GM21390 (cell line): ENCODE data around the gene ATG7.
"Not testable (repeated sequence)": the region's sequence is repeated elsewhere in the genome, so short reads cannot be mapped to it uniquely, and the experiment has no call there.

Source experiments
- ATAC-seq: cut with Tn5 transposase; IDR thresholded peaks from one replicate; pipeline ENCODE4 v1.9.1; 2021; ENCODE audit not compliant: unreplicated experiment

Gene ATG7

DNA sequence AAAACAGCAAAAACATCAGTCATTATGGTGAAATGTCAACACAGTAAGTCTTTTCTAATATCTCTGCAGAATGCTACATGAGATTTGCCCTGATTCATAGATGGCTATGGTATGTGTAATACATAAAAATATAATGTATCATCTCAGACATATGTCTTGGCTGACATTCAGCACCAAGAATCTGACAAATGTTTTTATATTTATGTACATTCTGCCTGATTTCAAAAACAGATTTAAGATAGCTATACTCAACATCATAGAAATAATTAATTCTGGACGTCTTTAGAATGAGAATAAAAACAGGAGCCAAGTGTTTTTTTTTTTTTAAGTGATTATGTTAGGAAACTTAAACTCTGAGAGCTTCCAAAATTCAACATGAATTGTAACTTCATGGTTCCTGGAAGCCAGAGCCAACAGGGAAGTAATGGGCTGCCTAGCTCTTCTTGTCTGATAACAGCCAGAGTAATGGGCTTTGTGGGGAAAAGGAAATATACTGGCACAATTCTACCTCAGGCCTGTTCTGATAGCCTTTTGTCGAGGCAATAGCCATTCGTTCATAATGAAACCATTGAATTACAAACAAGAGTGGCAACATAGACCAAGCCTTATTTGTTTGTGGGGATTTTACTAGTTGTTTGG is 187.1 kb downstream of the ATG7 start:
- no peak for ATAC-seq

DNA sequence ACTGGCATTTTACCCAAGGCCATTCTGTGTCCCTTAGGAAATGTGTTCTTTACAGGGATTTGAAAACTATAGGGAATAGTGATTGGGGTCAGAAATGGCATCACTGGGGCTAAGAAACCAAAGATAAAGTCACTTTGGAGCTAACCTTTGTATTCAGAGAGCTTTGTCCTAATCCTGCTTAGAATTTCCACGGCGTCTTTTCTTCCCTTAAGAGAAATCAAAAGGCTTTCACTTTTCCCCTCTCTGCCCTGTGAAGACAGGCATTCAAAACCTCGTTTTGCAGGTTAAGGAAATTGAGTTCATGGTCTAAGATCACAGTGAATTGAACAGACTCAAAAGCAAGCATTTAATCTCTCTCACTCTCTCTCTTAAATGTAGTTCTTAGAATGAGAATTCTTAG is 189.0 kb downstream of the ATG7 start:
- ATAC-seq: no peak

DNA sequence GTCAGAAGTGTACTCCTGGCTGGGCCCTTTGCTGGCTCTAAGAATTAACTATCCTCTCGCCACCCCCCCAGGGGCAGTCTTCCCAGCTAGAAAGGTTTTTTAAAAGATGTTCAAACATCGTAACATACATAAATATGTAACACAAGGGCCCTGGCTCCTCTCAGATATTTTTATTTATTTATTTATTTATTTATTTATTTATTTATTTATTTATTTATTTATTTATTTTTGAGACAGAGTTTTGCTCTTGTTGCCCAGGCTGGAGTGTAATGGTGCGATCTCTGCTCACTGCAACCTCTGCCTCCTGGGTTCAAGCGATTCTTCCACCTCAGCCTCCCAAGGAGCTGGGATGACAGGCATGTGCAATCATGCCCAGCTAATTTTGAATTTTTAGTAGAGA is 190.5 kb downstream of the ATG7 start:
- not testable (repeated sequence) for ATAC-seq

DNA sequence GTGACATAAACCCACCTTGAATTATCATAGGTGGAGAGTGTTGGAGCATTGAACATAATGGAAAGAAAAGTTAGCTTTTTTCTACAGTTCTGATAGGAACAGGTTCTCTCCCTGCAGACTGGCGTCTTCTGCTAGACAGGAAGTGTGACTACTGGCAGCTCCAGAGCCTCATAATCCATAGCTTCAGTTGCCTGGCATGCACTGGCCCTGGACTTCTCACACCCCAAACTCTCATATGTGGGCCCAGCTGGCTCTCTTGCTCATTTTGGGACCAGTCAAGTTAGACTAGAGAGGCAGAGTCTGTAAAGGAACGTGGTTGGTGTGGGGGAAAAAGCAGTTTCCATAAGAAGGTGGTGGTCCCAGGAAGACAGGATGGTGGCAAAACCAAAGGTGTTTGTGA is 191.4 kb downstream of the ATG7 start:
- ATAC-seq: no peak

DNA sequence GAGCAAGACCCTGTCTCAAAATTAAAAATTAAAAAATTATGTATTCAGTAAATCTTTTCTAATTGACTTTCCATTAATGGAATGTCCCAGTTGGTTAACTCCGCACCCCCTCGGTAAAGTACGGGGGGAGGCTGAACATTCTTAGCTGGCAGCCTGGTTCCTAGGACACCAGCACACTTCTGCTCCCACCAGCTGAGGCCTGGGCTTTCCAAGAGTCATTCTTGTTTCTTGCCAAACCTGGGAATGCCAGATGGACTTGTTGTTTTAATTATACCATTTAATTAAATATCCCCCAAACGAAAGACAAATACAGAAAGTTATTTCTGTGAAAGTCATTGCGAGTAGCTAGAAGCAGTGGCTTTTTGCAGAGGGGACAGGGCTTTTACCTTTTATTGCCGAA is 192.2 kb downstream of the ATG7 start:
- ATAC-seq: no peak

DNA sequence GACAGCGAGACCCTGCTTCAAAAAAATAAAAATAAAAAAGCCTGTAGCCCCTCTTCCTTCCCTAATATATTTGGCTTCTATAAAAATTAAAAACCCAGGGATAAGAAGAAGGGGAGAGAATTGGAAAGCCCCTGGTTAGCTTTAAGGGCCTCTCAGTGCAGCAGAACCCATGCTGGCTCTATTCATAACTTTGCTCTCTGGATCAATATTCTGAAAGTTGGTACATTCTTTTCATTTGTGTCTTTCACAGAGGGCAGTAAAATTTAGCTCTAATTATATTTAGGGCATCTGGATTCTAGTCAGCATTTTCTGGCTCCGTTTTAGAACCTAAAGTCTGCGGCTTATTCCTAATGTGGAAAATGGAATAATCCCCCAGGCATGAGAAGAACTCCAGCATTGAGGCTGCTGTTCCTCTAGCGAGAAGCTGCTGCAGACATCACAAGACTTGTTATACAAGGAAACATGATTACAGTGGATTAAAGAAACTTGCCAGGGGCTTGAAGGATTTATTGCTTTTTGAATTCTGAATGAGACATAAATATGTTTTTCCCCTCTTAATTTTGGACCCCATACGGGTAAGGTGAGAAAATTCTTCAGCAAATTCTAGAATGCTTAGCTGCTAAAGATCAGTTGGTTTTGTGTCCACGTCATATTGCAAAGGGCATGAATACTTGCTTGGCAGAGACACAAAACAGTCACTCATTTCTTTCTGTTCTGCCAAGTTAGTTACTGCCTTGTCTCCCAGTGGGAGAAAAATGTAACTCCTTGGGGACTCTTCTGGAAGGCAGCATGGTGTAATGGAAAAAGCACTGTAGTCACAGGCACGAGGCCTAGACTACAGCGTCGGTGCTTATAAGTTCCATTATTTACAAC is 193.8 kb downstream of the ATG7 start:
- no peak for ATAC-seq

DNA sequence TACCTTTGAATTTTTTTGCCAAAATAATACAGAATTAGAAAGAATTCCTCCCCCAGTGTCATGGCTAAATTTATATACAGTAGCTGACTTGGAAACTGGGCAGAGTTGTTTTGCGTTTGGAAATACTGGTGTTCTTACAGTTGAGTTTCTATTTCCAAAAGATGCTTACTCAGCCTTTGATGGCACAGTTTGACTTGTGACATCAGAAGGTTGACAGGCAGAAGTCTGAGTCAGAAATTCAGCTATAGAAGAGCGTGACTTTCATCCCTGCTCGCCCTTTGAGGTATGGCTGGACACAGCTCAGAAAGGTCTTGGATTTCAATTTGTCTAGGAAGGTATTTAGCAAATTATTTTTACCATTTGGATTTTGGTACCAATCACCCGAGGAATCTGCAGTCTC is 195.7 kb downstream of the ATG7 start:
- ATAC-seq: no peak

DNA sequence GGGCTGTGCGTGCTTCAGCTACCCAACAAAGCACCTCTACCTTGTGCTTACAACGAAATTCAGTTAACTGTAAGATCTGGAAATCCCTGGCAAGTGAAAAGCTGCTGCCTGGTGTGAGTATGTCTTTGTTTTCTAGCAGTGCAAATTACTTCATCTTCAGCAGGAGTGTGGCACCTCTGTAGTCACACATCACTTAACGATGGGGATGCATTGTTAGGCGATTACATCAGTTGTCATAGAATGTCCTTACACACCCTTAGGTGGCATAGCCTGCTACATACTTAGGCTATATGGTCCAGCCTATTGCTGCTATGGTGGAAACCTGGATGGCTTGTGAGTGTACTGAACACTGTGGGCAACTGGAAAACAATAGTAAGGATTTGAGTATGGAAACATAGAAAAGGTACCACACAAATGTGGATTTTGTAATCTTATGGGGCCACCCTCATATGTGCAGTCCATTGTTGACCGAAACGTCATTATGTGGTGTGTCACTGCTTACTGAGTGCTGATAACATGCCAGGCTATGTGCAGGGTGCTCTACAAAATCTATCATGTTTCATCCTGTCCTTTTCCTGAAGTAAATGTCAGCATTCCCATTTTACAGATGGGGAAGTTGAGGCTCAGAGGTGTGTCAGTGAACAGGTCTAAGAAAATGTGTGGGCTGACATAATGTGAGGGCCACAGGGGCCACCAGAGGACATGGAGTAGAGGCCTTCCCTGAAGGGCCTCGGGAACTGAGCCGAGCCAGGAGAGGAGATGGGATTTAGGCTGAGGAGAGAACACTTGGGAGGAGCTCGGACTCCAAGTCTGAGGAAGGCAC is 198.0 kb downstream of the ATG7 start:
- no peak for ATAC-seq

DNA sequence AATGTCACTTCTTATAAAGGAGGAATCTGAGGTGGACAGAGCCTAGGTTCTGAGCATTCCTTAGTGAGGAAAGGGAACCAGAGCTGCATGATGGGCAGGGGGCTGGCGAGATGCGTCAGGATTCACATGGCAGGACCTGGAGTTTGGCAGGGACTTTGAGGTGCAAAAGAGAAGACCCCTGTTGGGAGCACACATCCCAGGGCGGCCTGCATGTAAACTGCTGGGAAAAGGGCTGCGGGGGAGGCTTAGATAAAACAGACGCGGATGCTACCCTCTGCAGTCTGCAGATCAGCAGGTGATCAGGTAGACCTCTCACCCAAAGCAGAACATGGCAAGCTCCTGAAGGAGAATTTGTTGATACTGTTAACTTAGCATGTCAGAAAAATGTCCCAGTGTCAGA is 203.1 kb downstream of the ATG7 start:
- no peak for ATAC-seq

DNA sequence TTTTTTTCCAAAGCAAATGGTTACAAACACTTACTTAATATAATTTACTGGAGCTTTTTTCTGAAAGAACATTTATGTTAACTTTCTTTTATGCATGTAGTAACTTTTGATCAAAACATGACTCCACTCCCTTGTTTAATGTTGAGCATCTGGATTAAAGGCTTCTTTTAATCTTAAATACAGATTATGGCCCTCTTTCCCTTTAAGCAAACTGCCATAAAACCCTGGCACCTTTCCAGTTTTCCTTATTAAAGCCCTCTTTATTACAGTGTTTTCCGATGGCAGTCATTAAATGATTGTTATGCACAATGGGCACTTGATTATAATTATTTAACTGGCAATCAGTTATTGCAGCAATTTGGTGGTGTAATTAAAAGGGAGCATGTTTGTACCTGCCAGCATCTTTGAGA is 204.5 kb downstream of the ATG7 start:
- no peak for ATAC-seq

DNA sequence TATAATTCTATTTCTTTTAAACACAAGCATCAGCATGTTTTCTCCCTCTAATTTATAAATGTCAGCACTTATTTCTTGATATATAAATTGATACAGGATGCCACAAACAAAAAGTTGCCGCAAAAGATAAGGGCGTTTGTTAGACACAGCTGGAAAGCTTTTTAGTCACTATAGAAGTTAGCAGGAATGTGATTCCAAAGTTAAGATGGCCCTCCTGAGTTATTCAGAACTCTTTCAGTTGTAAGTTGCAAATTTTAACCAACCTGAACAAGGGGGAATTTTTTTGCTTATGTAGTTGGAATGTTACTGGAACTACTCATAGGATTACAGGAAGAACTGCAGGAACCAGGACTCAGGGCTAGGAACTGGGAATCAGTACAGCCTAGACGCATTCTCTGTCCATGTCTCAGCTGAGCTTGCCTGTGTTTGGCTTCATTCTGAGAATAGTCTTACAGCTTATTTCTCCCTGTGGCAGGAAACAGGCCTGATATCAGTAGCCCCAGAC is 205.3 kb downstream of the ATG7 start:
- no peak for ATAC-seq

DNA sequence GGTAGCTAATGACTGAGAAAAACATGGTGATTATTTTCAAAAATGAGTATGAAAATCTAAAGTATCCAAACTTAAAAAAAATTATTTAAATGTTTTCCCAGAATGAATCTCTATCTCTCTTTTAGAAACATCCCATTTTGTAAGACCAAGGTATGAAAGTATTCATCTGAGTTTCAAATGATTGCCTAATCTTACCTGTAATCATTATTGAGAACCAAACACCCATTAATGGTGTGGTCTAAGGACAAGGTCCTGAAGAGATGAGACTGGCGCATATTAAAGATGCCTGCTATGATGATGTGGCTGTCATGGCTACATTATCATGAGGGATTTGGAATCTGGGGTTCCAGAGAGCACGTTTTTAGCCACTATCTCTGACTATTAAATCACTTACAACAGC is 206.0 kb downstream of the ATG7 start:
- ATAC-seq: no peak

DNA sequence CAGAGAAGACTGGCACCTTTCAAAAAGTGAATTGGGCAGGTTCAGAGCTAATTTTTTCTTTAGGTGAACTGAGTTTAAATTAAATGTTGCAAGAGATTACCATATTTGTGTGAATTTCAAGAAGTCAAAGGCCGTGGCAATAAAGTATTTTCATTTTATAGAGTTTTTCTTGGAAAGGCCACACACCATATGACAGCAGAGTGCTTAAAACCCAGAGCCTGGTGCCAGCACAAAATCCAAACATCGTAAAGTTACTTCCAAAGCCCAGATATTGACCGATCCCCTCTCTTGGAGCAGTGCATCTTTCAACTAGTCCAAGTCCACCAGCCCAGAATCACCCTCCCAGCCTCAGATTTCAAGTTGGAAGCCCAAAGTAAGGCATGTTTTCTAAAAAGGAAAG is 207.0 kb downstream of the ATG7 start:
- ATAC-seq: no peak

DNA sequence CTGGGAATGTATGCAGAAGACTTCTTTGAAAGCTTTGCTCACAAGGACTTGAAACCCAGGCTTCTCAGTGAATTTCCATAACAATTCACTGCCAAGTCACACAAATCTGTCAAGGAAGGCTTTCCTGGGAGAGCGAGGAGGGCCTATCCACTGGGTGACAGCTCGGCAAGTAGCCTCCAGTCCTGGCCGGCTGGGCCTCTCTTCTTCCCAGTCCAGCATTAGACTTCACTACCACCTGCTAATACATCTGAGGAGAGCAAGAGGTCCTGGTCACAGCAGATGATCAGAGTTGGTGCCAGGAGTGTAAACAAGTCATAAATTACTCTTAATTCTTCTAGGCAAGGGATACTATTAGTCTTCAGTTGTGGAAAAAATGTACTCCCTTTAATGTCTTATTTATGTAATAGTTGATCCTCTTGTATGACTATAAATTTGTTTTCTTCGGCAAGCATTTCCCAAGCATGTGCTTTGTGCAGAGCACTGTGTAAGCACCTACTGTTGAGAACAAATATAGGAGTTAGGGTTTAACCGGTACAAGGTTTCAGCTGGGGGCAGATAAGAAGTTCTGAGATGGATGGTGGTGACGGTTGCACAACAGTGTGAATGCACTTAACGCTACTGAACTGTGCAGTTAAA is 208.6 kb downstream of the ATG7 start:
- no peak for ATAC-seq

DNA sequence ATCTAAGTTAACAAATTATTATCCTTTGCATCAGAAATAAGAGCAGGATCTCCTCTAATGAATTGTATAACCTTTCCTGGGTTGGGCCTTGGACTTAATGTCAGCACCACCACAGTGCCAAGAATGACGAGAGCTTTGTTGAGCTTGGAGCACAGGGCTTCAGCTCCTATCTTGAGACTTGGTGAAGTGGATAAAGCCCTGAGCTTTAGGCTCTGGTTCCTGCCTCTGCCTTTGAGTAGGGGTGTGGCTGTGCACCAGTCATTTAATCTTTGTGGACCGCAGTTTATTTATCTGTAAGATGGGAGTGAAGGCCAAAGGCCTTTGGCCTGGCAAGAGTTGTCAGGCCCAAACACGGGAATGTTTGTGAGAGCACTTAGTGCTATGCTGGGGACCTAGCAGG is 209.4 kb downstream of the ATG7 start:
- ATAC-seq: no peak

DNA sequence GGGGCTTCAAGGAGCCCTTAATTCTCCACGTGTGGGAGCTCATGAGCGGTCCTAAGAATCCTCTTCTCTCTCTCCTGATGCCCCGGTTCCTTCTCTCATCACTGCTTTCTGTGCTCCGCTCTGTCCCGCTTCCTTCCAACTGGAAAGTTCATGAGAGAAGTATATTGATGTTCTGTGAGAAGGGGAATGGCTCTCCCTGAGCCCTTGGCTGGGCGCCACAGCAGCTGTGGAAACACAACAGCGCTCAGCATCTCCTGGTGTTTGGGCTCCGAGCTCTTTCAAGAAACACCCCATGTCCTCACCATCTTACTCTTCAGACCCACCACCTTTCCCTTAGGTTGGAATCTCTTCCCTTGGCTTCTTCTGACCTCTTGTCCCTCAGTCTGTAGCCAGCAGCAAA is 209.8 kb downstream of the ATG7 start:
- no peak for ATAC-seq

DNA sequence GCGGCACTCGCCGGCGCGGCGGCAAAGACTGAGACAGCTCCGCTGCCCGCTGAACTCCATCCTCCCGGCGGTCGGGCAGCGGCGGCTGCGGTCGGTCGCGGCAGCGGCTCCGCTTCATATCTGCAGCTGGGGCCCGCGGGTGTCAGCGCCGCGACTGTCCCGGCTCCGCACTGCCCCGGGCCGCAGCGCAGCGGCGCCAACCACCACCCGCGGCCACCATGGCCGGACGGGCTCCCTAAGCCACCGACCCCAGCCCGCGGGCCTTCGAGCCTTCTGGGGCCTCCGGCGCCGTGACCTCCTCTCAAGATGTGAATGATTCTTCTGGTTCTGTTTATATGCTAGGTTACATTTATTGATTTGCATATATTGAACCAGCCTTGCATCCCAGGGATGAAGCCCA is 216.2 kb downstream of the ATG7 start:
- not testable (repeated sequence) for ATAC-seq

DNA sequence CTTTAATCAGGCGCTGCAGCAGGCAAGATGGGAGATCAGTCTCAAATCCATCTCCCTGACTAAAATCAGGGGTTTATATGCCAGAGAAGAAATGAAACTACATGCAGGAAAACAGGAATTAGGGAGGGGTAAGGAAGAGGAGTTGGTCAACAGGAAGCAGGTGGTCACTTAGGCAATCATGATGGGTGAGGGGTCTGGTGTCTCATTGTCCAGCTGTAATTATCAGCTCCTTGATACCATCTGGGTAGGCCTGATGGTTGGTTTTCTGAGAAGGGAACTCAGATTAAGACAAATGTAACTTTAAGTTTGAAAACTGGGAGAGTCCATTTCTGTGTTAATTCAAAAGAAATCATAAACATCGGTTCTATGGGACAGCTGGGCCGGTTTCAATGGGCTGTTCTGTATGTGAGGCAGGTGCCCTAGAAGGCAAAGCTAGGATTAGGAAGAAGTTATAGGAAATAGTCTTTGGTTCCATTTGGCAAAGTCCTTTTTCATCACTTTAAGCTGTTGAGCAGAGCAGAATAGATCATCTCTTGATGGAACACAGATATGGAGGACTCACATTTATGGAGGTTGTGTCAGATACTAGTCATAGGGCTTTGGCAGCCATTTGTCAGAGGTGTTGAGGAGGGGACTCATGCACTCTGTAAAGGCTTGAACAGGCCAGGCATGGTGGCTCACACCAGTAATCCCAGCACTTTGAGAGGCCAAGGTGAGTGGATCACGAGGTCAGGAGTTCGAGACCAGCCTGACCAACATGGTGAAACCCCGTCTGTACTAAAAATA is 222.1 kb downstream of the ATG7 start:
- ATAC-seq: no peak

DNA sequence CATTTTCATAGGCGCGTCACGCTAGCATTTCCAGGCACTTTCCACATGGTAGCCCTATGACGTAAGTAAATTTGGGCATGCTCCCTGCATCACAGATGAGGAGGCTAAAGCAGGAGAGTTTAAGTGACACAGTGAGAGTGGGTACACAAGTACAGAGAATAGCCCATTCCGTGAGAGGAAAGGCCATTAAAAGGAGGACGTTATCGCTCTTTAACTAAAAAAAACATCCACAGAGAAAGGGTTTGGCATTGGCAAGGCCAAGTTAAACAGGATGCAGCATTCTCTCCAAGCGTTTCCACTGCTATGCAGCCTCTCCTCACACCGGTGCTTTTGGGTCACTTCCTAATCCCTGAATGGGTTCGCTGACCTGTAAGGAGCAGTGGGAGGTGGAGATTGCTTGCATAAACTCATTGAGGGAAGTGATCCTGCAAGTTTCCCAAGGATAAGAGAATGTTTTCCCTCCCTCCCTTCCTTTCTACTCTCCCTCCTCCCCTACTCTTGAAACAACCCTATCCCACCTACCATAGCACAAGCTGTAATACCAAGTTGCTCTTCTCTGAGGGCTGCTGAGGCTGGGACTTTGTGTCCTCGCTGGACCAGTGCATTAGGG is 223.9 kb downstream of the ATG7 start:
- no peak for ATAC-seq

DNA sequence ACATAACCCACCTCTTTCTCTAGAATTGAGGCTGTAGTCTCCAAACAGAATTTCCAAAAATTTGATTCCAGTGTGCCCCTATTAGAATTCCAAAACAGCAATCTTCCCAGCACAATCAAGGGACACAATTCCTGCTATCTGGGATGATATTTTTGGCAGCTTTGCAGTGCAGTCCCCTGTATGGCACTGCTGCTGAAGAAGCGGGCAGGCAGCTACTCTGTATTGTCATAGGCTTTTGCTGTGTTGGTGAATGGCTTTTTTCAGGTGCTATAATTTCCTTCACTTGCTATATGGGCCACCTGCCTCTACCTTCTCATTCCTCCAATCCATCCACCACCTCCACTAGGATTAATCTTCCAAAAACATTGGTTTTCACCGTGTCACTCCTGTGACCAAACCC is 226.0 kb downstream of the ATG7 start:
- ATAC-seq: no peak
